Esophagus squamous epithelium (tissue), 5 donors: ENCODE results near the gene MBD3L3. TPM values are rescaled to one million over a fixed set of nuclear protein-coding genes. Genes with fewer than 3 reads are reported as not detected.

ENCODE experiments used
- DNase-seq: peaks from one replicate; lab custom pipeline; 2025; lab: John Stamatoyannopoulos, UW
- H3K27ac ChIP-seq, 4 donors: fragments of 200-600 bp; sonication (generic); one replicate each; pipeline ENCODE4 v1.5.1; 2016 to 2019; ENCODE audit warnings: mild to moderate bottlenecking in 1 of 4
- H3K27me3 ChIP-seq, 4 donors: fragments of 200-600 bp; sonication (generic); 1 replicate in 3 of 4; 2 replicates in 1 of 4; pipeline versions ENCODE4 v1.5.1 to v1.6.0; 2017 to 2021; ENCODE audit warnings: antibody characterized with exemption in 1 of 4
- H3K36me3 ChIP-seq, 3 donors: fragments of 200-600 bp; sonication (generic); one replicate each; pipeline ENCODE4 v1.5.1; 2016 to 2019
- H3K4me1 ChIP-seq, 3 donors: fragments of 200-600 bp; sonication (generic); one replicate each; pipeline ENCODE4 v1.5.1; 2017 to 2019
- H3K4me3 ChIP-seq, 4 donors: fragments of 200-600 bp; sonication (generic); 1 replicate in 3 of 4; 2 replicates in 1 of 4; pipeline ENCODE4 v1.5.1; 2016 to 2019; ENCODE audit warnings: mild to moderate bottlenecking in 2 of 4, moderate library complexity in 1 of 4
- H3K9me3 ChIP-seq, 3 donors: fragments of 200-600 bp; sonication (generic); one replicate each; pipeline ENCODE4 v1.5.1; 2016 to 2019
- CTCF ChIP-seq, 6 experiments: fragments of 450-650 bp in 4 of 6; fragments of 200-600 bp in 2 of 6; sonication (generic) in 2 of 6; IDR thresholded peaks; one replicate each; pipeline ENCODE4 v1.5.1; 2016 to 2019; ENCODE audit warnings: antibody characterized with exemption in 6 of 6, mild to moderate bottlenecking in 4 of 6, moderate library complexity in 4 of 6
- POLR2A ChIP-seq, 4 donors: fragments of 450-650 bp; IDR thresholded peaks; one replicate each; pipeline ENCODE4 v1.6.1; 2017; ENCODE audit warnings: antibody characterized with exemption in 4 of 4, mild to moderate bottlenecking in 4 of 4, moderate library complexity in 3 of 4
- WGBS, 2 donors: methylation state at CpG; one replicate each; pipeline ENCODE4 v1.1.5; 2018; 5-methylcytosine and 5-hydroxymethylcytosine counted together
- intact Hi-C: fragments of 100-400 bp; cut with DNase I; formaldehyde crosslinking; loops from one replicate; pipeline ENCODE4 v1.15.0; 2022
- total RNA-seq, 4 donors: library from RNA; depleted of rRNA; stranded (reverse); fragments of >200 nt; gene quantifications; one replicate each; pipeline ENCODE4 v1.1.0, GENCODE V29; 2016
- donor health status: DM: yes; HTN: yes; CAD: no.

Gene MBD3L3
- total RNA-seq, 4 donors from 2014 or later, result not detected

- H3K4me3 ChIP-seq, result no peak overlapping the region
- H3K36me3 ChIP-seq, result no peaks in the 10 kb centered on the region
- no peaks in the 10 kb centered on the region for H3K27me3 ChIP-seq
- WGBS, 2 donors, result 30 to 43% methylated on average over 4 of the region's 4 CpGs
- no peak overlapping the region for H3K27ac ChIP-seq
- intact Hi-C loops, result no loop called here
- no peaks in the 10 kb centered on the region for H3K9me3 ChIP-seq
- no peak for TF ChIP-seq CTCF (IDR thresholded peaks at IDR 0.05)
- TF ChIP-seq POLR2A (IDR thresholded peaks at IDR 0.05), result no peak
- no peak for DNase-seq
- no peaks in the 10 kb centered on the region for H3K4me1 ChIP-seq
Measured at GRCh38 chr19:7007859-7008258, 50.6 kb downstream of the MBD3L3 start.

Other genes with a start within 250 kb of the MBD3L3 start
- gene ADGRE1, start 171.1 kb downstream of the MBD3L3 start, total RNA-seq, result under 1 TPM in 1 of 4 donors, not detected in 3; 0.38 TPM
- gene MBD3L2B, start 37.2 kb downstream of the MBD3L3 start, total RNA-seq, result not detected
- not detected for gene MBD3L5, start 28.1 kb downstream of the MBD3L3 start, total RNA-seq
- gene MBD3L4, start 18.5 kb downstream of the MBD3L3 start, total RNA-seq, result not detected
- gene MBD3L2, start 9.4 kb downstream of the MBD3L3 start, total RNA-seq, result not detected
- gene ZNF557, start 11.0 kb upstream of the MBD3L3 start, total RNA-seq, result 10 to 100 TPM in 1 of 4 donors, 1 to 10 TPM in 3; 3.7 to 10.1 (median 6.8) TPM
- 10 to 100 TPM in 3 of 4 donors, 1 to 10 TPM in 1; 4.9 to 33.4 (median 10.8) TPM for gene INSR, start 235.7 kb upstream of the MBD3L3 start, total RNA-seq